Parathyroid adenoma (tissue), 2 donors: ENCODE data around the gene PDGFC.

Experiments
- H2AFZ ChIP-seq: fragments of 300-600 bp; sonication (generic); one replicate; pipeline ENCODE4 v1.7.0; 2017; ENCODE audit warnings: antibody characterized with exemption, mild to moderate bottlenecking
- H3K27ac ChIP-seq: fragments of 300-600 bp; sonication (generic); one replicate; pipeline ENCODE4 v1.7.0; 2017
- H3K27me3 ChIP-seq: fragments of 300-600 bp; sonication (generic); one replicate; pipeline ENCODE4 v1.7.0; 2017; ENCODE audit warnings: low read length; ENCODE audit not compliant: control insufficient read depth, insufficient read depth
- H3K36me3 ChIP-seq: fragments of 300-600 bp; sonication (generic); one replicate; pipeline ENCODE4 v1.7.0; 2017; ENCODE audit warnings: low read length; ENCODE audit not compliant: control insufficient read depth, insufficient read depth
- H3K4me1 ChIP-seq: fragments of 300-600 bp; sonication (generic); one replicate; pipeline ENCODE4 v1.7.0; 2017; ENCODE audit warnings: control low read depth
- H3K4me2 ChIP-seq: fragments of 300-600 bp; sonication (generic); one replicate; pipeline ENCODE4 v1.7.0; 2017; ENCODE audit warnings: low read length
- H3K4me3 ChIP-seq: fragments of 300-600 bp; sonication (generic); one replicate; pipeline ENCODE4 v1.7.0; 2017; ENCODE audit warnings: low read depth, low read length
- H3K79me2 ChIP-seq: fragments of 300-600 bp; sonication (generic); one replicate; pipeline ENCODE4 v1.7.0; 2017; ENCODE audit warnings: control low read depth
- H3K9ac ChIP-seq: fragments of 300-600 bp; sonication (generic); one replicate; pipeline ENCODE4 v1.7.0; 2017; ENCODE audit warnings: mild to moderate bottlenecking
- H3K9me3 ChIP-seq: fragments of 300-600 bp; sonication (generic); one replicate; pipeline ENCODE4 v1.7.0; 2017; ENCODE audit warnings: low read length; ENCODE audit not compliant: control insufficient read depth
- TF ChIP-seq, protein P1 (sequence below): fragments of 300-600 bp; sonication (generic); IDR thresholded peaks from one replicate; pipeline ENCODE4 v1.7.0; 2017; ENCODE audit warnings: antibody characterized with exemption, mild to moderate bottlenecking
- donor health status: primary hyperparathyroidism.

PDGFC gene

DNA sequence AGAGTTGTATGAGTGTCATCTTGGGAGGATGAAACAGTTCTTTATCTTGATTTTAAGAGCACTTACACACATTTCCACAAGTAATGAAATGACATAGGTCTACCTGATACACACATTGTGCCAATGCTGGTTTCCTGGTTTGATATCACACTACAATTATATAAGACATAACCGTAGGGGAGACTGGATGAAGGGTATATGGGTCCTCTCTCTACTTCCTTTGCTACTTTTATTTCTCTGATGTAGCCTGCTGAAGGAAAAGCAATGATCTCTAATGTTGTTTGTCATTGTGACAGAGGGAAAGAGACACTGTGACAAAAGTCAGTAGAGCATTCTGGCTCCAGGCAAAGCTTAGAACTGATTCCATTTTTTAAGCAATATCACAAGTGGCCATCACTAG, 238.0 kb downstream of the PDGFC start:
- Histone ChIP-seq H3K4me2 (no peak overlapping the region), H3K27me3 (no peaks in the 10 kb centered on the region), H2AFZ (no peak overlapping the region), H3K4me3 (no peak overlapping the region), H3K27ac (no peak overlapping the region), H3K79me2 (no peaks in the 10 kb centered on the region), H3K9ac (no peak overlapping the region), H3K4me1 (peaks cover 3% of the 10 kb centered on the region), H3K9me3 (peaks cover 6% of the 10 kb centered on the region), H3K36me3 (no peaks in the 10 kb centered on the region)
- TF ChIP-seq, protein P1, sequence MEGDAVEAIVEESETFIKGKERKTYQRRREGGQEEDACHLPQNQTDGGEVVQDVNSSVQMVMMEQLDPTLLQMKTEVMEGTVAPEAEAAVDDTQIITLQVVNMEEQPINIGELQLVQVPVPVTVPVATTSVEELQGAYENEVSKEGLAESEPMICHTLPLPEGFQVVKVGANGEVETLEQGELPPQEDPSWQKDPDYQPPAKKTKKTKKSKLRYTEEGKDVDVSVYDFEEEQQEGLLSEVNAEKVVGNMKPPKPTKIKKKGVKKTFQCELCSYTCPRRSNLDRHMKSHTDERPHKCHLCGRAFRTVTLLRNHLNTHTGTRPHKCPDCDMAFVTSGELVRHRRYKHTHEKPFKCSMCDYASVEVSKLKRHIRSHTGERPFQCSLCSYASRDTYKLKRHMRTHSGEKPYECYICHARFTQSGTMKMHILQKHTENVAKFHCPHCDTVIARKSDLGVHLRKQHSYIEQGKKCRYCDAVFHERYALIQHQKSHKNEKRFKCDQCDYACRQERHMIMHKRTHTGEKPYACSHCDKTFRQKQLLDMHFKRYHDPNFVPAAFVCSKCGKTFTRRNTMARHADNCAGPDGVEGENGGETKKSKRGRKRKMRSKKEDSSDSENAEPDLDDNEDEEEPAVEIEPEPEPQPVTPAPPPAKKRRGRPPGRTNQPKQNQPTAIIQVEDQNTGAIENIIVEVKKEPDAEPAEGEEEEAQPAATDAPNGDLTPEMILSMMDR = no peak

- Histone ChIP-seq H3K79me2 (no peaks in the 10 kb centered on the region), H3K4me1 (peaks cover 3% of the 10 kb centered on the region), H3K4me3 (no peak overlapping the region), H3K27me3 (no peaks in the 10 kb centered on the region), H3K9ac (no peak overlapping the region), H3K36me3 (no peaks in the 10 kb centered on the region), H2AFZ (no peak overlapping the region), H3K27ac (no peak overlapping the region), H3K9me3 (peaks cover 4% of the 10 kb centered on the region), H3K4me2 (no peak overlapping the region)
- TF ChIP-seq, protein P1 = no peak
Observed at GRCh38 chr4:156732634-156733033, 239.0 kb downstream of the PDGFC start.

- H3K79me2 ChIP-seq = no peaks in the 10 kb centered on the region
- no peak overlapping the region for H3K4me2 ChIP-seq
- H3K36me3 ChIP-seq = no peaks in the 10 kb centered on the region
- no peak overlapping the region for H3K27ac ChIP-seq
- H3K9me3 ChIP-seq = peaks cover 4% of the 10 kb centered on the region
- no peak overlapping the region for H3K9ac ChIP-seq
- H3K27me3 ChIP-seq = no peaks in the 10 kb centered on the region
- TF ChIP-seq, protein P1 = no peak
- H3K4me1 ChIP-seq = peaks cover 3% of the 10 kb centered on the region
- H2AFZ ChIP-seq = no peak overlapping the region
- H3K4me3 ChIP-seq = no peak overlapping the region
Observed at GRCh38 chr4:156729416-156729815, 242.2 kb downstream of the PDGFC start.

DNA sequence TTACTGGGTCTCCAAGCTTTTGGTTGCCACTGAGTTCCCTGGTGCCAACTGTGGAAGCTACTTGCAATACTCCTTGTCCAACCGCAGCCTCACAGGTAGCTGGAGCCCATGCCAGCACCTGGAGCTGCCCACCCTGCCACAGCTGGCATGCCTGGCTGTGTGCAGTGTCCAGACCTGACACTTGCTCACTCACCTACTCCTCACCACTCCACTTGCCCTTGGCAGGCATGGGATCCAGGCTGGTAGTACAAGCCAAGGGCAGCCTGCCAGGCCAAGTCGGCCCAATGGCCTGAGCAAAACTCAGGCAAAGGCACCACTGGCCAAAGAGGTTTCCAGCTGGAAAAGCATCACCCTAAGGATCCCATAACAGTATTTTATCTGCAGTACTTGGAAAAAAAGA, 246.3 kb downstream of the PDGFC start:
- Histone ChIP-seq H3K4me2 (no peak overlapping the region), H3K36me3 (no peaks in the 10 kb centered on the region), H3K79me2 (no peaks in the 10 kb centered on the region), H3K4me3 (no peak overlapping the region), H3K27me3 (no peaks in the 10 kb centered on the region), H3K9ac (no peak overlapping the region), H3K9me3 (no peaks in the 10 kb centered on the region), H3K4me1 (peaks cover 3% of the 10 kb centered on the region), H3K27ac (no peak overlapping the region), H2AFZ (peak overlapping the region; percentile 1)
- TF ChIP-seq, protein P1 = no peak

GRCh38 chr4:156723951-156724668, 247.5 kb downstream of the PDGFC start:
- Histone ChIP-seq H3K36me3 (no peaks in the 10 kb centered on the region), H3K9ac (no peak overlapping the region), H3K27me3 (no peaks in the 10 kb centered on the region), H3K4me2 (no peak overlapping the region), H2AFZ (no peak overlapping the region), H3K4me1 (peaks cover 3% of the 10 kb centered on the region), H3K27ac (no peak overlapping the region), H3K4me3 (no peak overlapping the region), H3K9me3 (no peaks in the 10 kb centered on the region), H3K79me2 (no peaks in the 10 kb centered on the region)
- TF ChIP-seq, protein P1 = no peak
